K562 (cell line): ENCODE results near the gene TFDP1.

Experiments
- DMBX1 ChIP-seq: fragments of 250-450 bp; sonication (Bioruptor Pico); IDR thresholded peaks from 2 replicates; pipeline ENCODE4 v1.8.0; 2022; ENCODE audit warnings: inconsistent platforms, mild to moderate bottlenecking, moderate library complexity, borderline replicate concordance
- ZNF23 ChIP-seq: fragments of 250-450 bp; sonication (Bioruptor Pico); IDR thresholded peaks from 2 replicates; pipeline ENCODE4 v1.4.0; 2020; ENCODE audit warnings: mild to moderate bottlenecking
- TF ChIP-seq, protein P1 (sequence below): sonication (generic); formaldehyde crosslinking; IDR thresholded peaks from 2 replicates; pipeline ENCODE4 v1.4.0; 2020; ENCODE audit warnings: mild to moderate bottlenecking, missing genetic modification reagents

DNA sequence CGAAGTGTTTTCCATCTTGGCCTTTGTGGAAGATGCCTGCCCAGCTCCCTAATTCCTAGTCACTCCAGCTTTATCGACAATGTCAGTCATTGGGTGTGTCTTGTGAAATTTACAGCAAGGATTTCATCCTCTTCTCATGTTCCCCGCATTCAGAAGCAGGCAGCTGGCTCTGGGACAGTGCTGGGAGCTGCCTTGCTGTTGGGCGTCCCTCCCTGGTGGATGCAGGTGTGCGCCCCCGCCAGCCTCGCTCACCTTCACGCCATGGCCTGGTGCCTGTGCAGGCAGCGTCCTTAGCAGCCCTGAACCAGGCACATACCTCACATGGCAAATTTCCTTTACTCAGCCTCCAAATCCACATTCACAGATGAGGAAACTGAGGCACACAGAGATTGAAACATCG is 39.7 kb upstream of the TFDP1 start:
- TF ChIP-seq, protein P1, sequence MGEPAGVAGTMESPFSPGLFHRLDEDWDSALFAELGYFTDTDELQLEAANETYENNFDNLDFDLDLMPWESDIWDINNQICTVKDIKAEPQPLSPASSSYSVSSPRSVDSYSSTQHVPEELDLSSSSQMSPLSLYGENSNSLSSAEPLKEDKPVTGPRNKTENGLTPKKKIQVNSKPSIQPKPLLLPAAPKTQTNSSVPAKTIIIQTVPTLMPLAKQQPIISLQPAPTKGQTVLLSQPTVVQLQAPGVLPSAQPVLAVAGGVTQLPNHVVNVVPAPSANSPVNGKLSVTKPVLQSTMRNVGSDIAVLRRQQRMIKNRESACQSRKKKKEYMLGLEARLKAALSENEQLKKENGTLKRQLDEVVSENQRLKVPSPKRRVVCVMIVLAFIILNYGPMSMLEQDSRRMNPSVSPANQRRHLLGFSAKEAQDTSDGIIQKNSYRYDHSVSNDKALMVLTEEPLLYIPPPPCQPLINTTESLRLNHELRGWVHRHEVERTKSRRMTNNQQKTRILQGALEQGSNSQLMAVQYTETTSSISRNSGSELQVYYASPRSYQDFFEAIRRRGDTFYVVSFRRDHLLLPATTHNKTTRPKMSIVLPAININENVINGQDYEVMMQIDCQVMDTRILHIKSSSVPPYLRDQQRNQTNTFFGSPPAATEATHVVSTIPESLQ (CRISPR knock-in tag): no peak
- TF ChIP-seq DMBX1 (no peak), ZNF23 (no peak)
